NT2/D1 (cell line): Measurements from ENCODE around the gene CHMP4A.
"Not testable (repeated sequence)": the region's sequence is repeated elsewhere in the genome, so short reads cannot be mapped to it uniquely, and the experiment has no call there.

ENCODE experiments used
- YY1 ChIP-seq: IDR thresholded peaks from 2 replicates; pipeline ENCODE4 v1.6.1; 2011; ENCODE audit not compliant: insufficient read length, insufficient read depth
- ZNF274 ChIP-seq: IDR thresholded peaks from 2 replicates; pipeline ENCODE4 v1.6.1; 2011; ENCODE audit warnings: mild to moderate bottlenecking, low read depth, low read length

DNA sequence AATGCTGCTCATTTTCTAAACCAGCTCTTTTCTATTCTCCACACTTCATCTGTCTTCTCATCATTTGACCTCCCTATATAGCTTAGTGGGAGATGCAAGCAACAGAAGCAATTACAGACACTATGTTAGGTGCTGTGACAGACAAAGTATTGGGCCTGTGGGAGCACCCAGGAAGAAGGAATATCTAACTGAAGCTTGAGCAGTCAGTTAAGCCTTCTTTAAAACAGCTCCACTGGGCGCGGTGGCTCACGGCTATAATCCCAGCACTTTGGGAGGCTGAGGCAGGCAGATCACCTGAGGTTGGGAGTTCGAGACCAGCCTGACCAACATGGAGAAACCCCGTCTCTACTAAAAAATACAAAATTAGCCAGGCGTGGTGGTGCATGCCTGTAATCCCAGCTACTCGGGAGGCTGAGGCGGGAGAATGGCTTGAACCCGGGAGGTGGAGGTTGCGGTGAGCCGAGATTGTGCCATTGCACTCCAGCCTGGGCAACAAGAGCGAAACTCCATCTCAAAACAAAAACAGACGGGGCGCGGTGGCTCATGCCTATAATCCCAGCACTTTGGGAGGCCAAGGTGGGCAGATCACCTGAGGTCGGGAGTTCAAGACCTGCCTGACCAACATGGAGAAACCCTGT is 9.9 kb downstream of the CHMP4A start:
- not testable (repeated sequence) for TF ChIP-seq YY1, ZNF274
